Measurements from ENCODE around the gene UBR4.

DNA sequence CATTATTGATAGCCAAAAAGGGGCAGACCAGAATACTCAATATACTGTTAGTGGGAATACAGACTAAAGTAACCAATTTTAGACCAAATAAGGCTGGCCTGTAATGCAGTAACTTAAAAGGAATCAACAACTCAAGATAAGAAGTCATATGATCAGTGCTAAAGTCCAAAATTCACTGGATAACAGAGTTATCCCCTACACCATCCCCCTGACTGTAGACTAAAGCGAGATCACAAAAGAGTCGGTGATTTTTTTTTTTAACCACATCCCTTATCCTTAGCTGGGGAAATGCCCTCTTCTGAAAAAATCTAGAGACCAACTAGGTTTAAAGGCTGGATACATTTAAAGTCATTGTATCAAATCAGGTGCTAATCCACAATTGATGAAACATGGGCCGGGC, 7.7 kb downstream of the UBR4 start:
- TF ChIP-seq, protein P1, sequence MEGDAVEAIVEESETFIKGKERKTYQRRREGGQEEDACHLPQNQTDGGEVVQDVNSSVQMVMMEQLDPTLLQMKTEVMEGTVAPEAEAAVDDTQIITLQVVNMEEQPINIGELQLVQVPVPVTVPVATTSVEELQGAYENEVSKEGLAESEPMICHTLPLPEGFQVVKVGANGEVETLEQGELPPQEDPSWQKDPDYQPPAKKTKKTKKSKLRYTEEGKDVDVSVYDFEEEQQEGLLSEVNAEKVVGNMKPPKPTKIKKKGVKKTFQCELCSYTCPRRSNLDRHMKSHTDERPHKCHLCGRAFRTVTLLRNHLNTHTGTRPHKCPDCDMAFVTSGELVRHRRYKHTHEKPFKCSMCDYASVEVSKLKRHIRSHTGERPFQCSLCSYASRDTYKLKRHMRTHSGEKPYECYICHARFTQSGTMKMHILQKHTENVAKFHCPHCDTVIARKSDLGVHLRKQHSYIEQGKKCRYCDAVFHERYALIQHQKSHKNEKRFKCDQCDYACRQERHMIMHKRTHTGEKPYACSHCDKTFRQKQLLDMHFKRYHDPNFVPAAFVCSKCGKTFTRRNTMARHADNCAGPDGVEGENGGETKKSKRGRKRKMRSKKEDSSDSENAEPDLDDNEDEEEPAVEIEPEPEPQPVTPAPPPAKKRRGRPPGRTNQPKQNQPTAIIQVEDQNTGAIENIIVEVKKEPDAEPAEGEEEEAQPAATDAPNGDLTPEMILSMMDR (IDR thresholded peaks at IDR 0.05; ENCODE audit: poor library complexity): no peak
- TF ChIP-seq EZH2 (IDR thresholded peaks at IDR 0.05; ENCODE audit: borderline replicate concordance) (no peak), EZH2phosphoT487 (IDR thresholded peaks at IDR 0.05; ENCODE audit: low read depth, severe bottlenecking, unreplicated experiment) (no peak)
